Inferior parietal cortex (tissue), 1 donor: ENCODE results near the gene TF.

ENCODE experiments used
- DNase-seq: peaks from one replicate; pipeline ENCODE4 v3.0.0-alpha.2; 2016; ENCODE audit errors: extremely low spot score

TF gene

DNA sequence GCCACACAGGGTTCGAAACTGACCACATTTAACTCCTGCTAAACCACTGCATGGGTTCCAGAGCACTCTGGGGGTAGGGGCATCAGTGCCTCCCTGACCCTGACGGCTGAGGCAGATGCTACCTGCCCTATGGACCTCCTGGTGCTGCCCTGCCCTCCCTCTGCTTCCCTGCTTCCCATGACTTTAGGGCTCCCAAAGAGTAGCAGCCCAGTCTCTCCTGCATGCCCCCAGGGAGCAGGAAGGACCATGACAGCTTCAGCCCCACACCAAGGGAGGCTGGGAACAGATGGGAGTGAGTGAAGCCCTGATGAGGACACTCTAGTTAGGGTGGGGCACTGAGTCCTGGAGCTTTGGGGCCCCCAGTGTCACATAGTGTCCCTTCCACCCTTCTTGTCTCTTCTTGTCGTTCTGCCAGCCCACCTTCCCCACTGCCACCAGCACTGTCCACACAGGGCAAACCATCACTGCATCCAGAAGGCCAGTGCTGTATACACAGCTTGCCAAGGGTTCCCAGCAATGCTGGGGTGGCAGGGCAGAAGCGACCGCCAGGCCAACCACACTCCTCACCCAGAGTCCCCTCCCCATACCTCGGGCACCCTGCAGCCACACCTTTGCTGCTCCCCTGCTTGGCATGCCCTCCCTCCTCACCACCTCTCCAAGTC lies 90.4 kb downstream of the TF start:
- DNase-seq, result no peak

DNA sequence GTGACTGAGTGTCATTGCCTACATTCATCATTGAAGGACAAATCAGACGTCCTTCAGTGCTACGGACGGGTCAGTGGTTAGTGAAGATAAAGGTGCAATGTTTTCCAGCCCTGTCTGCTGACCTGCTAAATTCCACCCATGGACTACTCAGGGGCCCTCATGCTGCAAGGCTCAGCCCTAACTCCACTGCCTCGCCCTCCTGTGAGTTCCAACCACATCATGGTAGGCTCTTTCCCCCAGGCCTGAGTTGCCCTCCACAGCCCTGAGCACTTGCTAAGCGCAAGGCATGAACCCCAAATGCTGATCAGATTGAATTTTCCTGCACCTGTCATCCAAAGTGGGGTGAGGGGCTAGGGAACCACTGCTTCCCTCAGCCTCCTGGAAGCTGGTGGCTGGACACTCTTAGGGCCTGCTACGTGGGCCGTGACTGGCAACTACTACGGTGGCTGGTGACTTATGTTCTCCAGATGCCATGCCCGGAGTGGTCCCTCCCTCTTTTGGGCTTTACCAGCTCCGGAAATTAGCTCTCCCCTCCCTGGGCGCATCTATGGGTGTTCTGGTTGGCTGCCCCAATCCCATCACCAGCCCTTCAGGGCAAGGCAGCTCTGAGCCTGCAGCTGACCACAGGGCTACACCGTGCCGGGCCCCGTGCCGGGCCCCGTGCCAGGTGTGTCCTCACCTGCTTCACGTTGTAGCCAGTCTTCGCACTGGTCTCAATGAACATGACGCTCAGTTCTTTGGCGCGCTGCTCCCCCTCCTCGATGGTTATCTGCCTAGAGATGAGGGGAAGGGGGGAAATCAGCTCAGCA lies 91.5 kb downstream of the TF start:
- no peak for DNase-seq

DNA sequence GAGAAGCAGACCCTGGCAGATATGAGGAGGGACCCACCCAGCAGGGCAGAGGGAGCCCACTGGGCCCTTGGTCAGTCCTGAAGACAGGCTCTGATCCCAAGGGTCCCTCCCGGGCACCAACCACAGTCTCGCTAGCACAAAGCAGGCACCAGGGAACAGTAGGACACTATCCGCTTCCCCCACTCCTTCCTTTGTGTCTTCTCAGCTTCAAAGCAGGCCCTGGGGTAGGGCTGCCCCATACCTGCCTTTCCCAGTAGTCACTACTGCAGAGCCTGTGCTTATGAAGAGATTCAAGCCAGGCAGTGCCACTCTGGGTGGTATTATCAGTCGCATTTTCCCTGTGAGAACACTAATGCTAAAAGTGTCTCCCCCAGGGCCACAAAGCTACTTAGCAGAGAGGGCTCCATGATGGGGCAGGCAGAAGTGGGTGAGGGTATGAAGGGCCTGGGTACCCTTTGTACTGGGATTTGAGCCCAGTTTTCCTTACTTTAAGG lies 92.2 kb downstream of the TF start:
- no peak for DNase-seq

DNA sequence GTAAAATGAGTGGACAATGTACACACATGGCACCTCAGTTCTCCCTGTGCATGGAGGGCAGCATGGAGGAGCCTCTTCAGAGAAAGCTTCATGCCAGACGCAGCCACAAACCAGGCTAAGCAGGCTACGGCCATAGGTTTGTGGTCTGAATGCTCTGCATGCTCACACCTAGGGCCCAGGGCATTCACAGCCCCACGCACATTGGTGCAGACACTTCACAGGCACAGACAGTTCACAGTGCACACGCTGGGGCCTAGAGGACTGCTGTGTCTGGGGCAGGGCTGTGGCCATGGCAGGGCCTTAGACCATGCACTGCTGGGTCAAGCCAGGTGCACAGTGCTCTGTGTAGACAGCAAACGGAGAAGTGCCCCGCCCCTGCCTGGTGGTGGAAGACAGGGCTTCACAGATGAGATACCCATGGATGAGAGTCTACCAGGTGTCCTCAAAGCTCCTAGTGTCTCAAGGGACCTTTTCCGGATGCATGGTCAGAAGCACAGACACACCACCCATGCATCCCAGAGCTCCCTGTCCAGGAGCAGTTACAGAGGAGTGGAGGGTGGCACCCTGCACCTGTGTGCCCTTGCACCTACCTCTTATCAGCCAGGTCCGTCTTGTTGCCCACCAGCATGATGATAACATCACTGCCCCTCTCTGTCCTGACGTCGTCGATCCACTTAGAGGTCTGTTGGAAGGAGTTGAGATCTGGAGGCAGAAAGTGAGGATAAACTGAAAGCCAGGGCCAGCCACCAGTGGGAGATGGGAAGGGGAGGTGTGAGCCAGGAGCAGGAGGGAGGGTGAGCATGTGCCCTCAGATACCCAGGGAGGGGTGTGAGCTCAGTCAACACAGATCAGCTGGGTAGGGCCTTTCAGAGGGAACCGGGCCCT lies 93.0 kb downstream of the TF start:
- DNase-seq, result no peak

DNA sequence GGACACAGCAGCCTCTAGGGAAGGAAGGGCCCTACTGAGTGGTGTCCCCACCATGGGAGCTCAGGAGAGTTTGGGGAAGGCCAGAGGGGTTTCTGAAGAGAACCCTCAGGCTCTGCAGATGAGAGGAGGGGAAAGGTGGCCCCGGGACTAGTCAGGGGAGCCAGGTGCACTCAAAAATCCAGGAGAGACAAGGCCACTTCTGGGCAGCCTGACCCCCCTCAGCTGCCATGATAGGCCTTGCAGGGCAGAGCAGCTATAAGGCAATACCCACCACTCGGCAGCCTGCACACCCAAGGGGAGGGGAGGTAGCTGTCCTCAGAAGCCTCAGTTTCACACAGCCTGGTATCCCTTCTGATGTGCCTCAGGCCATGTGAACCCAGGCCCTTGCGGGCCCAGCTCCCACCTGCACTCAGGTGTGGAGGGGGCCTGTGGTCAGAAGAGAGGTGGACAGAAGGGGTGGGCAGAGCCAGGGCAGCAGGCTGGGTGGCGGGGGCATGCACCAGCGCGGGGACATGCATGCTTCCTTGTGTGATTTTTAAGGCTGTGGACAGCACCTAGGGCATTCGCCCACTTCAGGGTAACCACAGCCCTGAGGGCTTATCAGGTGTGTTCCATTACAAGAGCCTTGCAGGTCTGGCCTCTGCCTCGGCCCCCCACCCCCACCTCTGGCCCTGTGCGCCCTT lies 94.0 kb downstream of the TF start:
- no peak for DNase-seq

DNA sequence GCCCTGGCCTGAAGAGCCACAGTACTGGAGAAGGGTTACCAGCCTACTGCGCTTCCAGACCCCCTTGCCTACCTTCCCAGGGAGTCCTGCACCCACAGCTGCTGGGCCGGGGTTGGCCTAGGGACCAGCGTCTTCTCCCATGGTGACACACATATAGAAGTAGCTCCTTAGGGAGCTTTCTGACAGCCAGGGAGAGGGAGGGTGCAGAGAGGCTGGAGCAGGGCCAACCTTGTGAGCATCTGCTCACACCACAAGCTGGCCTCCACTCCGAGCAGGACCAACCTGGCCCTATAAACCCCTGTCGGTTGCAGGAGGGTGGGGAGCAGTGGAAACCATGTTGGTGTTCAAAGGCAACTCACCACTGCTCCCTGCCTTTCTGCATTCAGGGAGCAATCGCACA lies 94.6 kb downstream of the TF start:
- no peak for DNase-seq

DNA sequence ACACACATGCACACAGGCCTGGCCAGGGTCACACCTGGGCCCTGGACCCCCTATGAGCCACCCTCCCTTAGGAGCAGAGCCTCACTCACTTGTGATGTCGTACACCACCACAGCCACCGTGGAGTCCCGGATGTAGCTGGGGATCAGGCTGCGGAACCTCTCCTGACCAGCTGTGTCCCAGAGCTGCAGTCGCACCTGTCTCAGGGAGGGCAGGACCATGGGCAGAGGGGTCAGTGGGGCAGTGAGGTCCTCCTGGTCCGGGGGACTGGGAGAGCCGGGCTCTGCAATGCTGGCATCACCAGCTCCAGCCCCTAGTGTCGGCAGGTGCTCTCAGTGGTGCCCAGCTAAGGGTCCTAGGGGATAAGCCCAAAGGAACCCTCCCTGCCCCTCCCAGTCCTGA lies 95.0 kb downstream of the TF start:
- DNase-seq, result no peak

DNA sequence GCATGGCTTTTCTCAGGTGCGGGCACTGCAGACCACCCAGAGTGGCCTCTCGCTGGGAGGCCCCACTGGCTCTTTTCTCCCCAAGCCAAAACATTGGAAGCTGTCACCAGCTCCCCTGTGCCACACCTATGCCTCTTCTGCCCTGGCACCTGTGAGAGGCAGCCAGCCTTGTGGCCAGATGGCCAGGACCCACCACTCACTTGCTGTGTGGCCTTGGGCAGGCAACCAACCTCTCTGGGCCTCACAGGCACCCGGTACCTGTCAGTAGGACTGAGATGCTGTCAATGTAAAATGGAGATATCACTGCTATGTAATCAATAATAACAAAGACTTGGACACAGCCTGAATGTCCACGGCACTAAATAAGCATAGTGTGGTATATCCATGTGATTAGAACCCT lies 96.0 kb downstream of the TF start:
- no peak for DNase-seq

DNA sequence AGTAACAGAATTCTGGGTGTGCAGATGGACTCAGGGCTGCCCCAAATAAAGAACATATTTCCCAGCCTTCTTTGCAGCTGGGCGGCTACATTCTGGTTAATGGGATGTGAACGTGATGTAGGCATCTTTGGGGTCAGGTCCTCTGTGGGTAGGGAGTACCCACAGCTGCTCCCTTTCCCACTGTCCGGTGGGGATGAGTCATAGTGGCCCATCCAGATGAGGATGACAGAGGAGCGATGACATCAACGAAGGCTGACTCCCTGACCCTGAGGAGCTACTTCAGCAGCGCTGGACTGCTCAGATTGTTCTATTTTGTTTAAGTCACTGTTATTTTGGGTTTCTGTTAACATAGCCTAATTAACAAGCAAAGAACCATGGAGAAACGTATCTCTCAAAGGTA lies 97.4 kb downstream of the TF start:
- no peak for DNase-seq

DNA sequence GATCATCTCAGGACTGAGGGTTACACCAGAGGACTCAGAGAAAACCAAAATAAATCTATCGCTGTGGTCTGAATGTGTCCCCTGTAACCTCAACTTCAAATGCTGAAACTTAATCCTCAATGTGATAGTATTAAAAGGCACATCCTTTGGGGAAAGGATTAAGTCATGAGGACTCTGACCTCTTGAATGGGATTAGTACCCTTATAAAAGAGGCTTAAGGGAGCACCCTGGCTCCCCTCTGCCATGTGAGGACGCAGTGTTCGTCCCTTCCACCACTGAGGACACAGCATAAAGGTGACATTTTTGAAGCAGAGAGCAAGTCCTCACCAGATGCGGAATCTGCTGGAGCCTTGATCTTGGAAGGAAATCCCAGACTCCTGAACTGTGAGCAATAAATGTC lies 98.9 kb downstream of the TF start:
- DNase-seq, result no peak
